SHP77 treated with DMSO at 0.1 percent for 48 hours (cell line): Measurements from ENCODE around the gene MCRIP2.
"Not testable (repeated sequence)": the region's sequence is repeated elsewhere in the genome, so short reads cannot be mapped to it uniquely, and the experiment has no call there.

Experiments used
- DNase-seq: peaks from one replicate; lab custom pipeline; 2025; lab: John Stamatoyannopoulos, UW

MCRIP2 gene

GRCh38 chr16:680967-681745, 39.5 kb downstream of the MCRIP2 start:
- no peak for DNase-seq

GRCh38 chr16:681746-682427, 40.3 kb downstream of the MCRIP2 start:
- DNase-seq = no peak

GRCh38 chr16:682493-683395, 41.1 kb downstream of the MCRIP2 start:
- no peak for DNase-seq

GRCh38 chr16:683396-684070, 41.9 kb downstream of the MCRIP2 start:
- DNase-seq = no peak

- DNase-seq = peak; percentile 93
Observed at GRCh38 chr16:684071-684794, 42.6 kb downstream of the MCRIP2 start, which contains the start of gene JMJD8. TSS of gene JMJD8 (minus strand) at chr16:684334. CDS start at chr16:684319, 15 bp downstream.

GRCh38 chr16:684961-685696, 43.5 kb downstream of the MCRIP2 start:
- peak; percentile 72 for DNase-seq

GRCh38 chr16:685967-686366, 44.3 kb downstream of the MCRIP2 start:
- peak; percentile 44 for DNase-seq

- no peak for DNase-seq
Observed at GRCh38 chr16:686459-687260, 45.0 kb downstream of the MCRIP2 start.

GRCh38 chr16:687499-687898, 45.9 kb downstream of the MCRIP2 start:
- no peak for DNase-seq

GRCh38 chr16:689175-689897, 47.7 kb downstream of the MCRIP2 start:
- no peak for DNase-seq

- DNase-seq = not testable (repeated sequence)
Observed at GRCh38 chr16:691242-691641, 49.6 kb downstream of the MCRIP2 start.

GRCh38 chr16:692356-693108, 50.9 kb downstream of the MCRIP2 start:
- DNase-seq = no peak

- no peak for DNase-seq
Observed at GRCh38 chr16:693364-693763, 51.7 kb downstream of the MCRIP2 start.

GRCh38 chr16:693766-694165, 52.1 kb downstream of the MCRIP2 start:
- DNase-seq = no peak

- no peak for DNase-seq
Observed at GRCh38 chr16:694187-694862, 52.7 kb downstream of the MCRIP2 start.

GRCh38 chr16:694863-695354, 53.3 kb downstream of the MCRIP2 start:
- no peak for DNase-seq

GRCh38 chr16:695355-696089, 53.9 kb downstream of the MCRIP2 start:
- peak; percentile 85 for DNase-seq
